H7 (cell line): ENCODE results near the gene AOAH. TPM values are rescaled to one million over a fixed set of nuclear protein-coding genes. Genes with fewer than 3 reads are reported as not detected.

Experiments
- DNase-seq: peaks from one replicate; pipeline ENCODE4 v3.0.0; 2012
- H3K27me3 ChIP-seq: 2 replicates; pipeline ENCODE4 v1.6.0; 2011; ENCODE audit warnings: mild to moderate bottlenecking, low read length; ENCODE audit not compliant: control insufficient read depth, insufficient read depth
- H3K36me3 ChIP-seq: replicated peaks from 2 replicates; pipeline ENCODE4 v1.5.1; 2011; ENCODE audit warnings: low read length; ENCODE audit not compliant: control insufficient read depth, insufficient read depth
- H3K4me3 ChIP-seq: 2 replicates; pipeline ENCODE4 v1.5.1; 2011; ENCODE audit warnings: low read depth, mild to moderate bottlenecking, control low read depth, low read length, moderate library complexity; ENCODE audit not compliant: insufficient read depth
- total RNA-seq: library from RNA; depleted of rRNA; stranded (reverse); fragments of >200 nt; shearing (Covaris generic); gene quantifications from 2 replicates; pipeline ENCODE4 v1.2.3, GENCODE V29; 2014

AOAH gene
- total RNA-seq, 1 experiment from 2014 or later, result 0.21 TPM

- no peak for DNase-seq
- no peak overlapping the region for H3K4me3 ChIP-seq
- no peaks in the 10 kb centered on the region for H3K36me3 ChIP-seq
- H3K27me3 ChIP-seq, result no peaks in the 10 kb centered on the region
Measured at GRCh38 chr7:36589391-36589790, 134.9 kb downstream of the AOAH start.

DNA sequence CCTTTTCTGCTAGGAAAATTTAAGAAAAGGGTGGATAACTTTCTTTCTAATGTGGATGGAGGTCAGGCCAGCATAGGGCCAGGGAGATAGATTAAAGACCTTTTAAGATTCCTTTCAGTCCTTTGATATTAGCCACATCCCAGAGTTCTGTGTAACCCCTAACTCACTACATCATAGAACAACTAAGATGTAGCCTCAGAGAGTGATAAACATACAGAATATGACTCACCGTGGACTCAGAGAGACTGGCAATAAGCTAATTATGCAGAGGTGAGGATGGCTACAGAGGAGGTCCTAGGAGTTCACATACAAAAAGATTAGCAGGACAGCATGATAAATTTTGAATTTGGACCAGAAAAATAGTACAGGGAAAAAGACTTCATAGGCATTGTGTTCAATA lies 141.0 kb downstream of the AOAH start:
- Histone ChIP-seq H3K4me3 (no peak overlapping the region), H3K36me3 (no peaks in the 10 kb centered on the region), H3K27me3 (no peaks in the 10 kb centered on the region)
- DNase-seq, result no peak

GRCh38 chr7:36575832-36576231 lies 148.5 kb downstream of the AOAH start:
- no peaks in the 10 kb centered on the region for H3K36me3 ChIP-seq
- DNase-seq, result no peak
- H3K4me3 ChIP-seq, result no peak overlapping the region
- H3K27me3 ChIP-seq, result no peaks in the 10 kb centered on the region

DNA sequence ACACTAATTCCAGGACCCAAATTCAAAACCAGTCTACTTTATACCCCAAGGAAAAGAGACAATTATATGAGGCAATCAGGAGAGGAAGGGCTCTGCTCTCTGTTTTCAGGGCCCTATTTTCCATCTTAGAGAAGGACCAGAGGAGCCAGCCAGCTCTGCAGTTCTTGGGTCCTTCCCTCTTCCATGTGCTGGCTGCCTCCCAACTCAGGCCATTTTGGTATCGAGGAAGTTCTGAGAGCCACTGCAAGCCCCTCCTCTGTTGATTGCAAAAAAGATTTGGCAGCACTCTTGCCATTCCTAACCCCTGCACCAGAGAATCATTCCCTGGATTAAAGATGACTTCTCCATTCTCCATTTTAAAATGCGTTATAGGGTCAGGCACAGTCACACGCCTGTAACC lies 151.2 kb downstream of the AOAH start:
- Histone ChIP-seq H3K27me3 (no peaks in the 10 kb centered on the region), H3K36me3 (no peaks in the 10 kb centered on the region), H3K4me3 (no peak overlapping the region)
- DNase-seq, result no peak

DNA sequence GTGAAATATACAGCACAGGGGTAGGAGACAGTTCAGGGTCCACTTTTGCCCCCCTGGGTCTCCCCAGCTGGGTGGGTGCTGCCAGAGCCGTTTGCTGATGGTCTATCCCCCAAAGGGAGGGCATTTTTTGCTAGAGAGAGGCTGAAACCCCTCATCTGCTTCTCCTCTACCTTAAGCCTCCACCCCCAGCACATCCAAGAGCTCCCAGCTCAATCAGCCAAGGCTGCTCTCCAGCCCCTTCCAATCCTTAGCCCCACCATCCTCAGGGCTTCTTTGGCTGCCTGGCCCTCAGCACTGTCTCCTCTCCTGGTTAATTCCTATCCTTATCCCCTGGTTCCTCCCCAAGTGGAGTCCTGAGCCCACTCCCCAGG lies 153.1 kb downstream of the AOAH start:
- Histone ChIP-seq H3K4me3 (no peak overlapping the region), H3K27me3 (no peaks in the 10 kb centered on the region), H3K36me3 (no peaks in the 10 kb centered on the region)
- DNase-seq, result no peak

DNA sequence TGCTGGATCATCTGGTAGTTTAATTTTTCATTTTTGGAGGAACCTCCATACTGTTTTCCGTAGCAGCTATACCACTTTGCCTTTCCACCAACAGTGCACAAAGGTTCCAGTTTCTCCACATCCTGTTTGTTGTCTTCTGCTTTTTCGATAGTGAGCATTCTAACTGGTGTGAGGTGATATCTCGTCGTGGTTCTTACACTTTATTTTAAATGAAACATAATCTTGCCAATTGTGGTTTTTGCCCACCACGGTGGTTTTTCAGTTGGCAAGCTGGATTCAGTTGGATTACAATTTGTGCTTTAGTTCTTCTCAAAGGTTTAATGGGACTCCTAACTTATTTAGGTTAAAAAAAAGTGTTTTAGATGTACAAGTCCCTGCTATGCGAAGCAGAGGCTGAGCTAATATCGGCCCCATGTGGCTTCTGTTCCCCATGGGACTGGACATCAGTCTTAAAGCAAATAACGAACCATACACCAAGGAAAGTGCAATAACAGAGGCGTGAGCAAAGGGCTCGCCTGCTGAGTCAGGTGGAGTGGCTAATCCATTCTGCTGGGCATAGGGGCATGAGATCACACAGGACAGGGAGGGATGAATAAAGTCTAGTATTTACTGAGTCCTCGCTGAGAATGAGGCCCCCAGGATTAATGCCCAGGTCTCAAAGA lies 153.6 kb downstream of the AOAH start:
- H3K4me3 ChIP-seq, result no peak overlapping the region
- DNase-seq, result no peak
- H3K36me3 ChIP-seq, result no peaks in the 10 kb centered on the region
- no peaks in the 10 kb centered on the region for H3K27me3 ChIP-seq

GRCh38 chr7:36568452-36568849 lies 155.8 kb downstream of the AOAH start:
- Histone ChIP-seq H3K36me3 (no peaks in the 10 kb centered on the region), H3K4me3 (no peak overlapping the region), H3K27me3 (no peaks in the 10 kb centered on the region)
- DNase-seq, result no peak

- Histone ChIP-seq H3K36me3 (no peaks in the 10 kb centered on the region), H3K27me3 (no peaks in the 10 kb centered on the region), H3K4me3 (no peak overlapping the region)
- no peak for DNase-seq
Measured at GRCh38 chr7:36567699-36568451, 156.4 kb downstream of the AOAH start.

DNA sequence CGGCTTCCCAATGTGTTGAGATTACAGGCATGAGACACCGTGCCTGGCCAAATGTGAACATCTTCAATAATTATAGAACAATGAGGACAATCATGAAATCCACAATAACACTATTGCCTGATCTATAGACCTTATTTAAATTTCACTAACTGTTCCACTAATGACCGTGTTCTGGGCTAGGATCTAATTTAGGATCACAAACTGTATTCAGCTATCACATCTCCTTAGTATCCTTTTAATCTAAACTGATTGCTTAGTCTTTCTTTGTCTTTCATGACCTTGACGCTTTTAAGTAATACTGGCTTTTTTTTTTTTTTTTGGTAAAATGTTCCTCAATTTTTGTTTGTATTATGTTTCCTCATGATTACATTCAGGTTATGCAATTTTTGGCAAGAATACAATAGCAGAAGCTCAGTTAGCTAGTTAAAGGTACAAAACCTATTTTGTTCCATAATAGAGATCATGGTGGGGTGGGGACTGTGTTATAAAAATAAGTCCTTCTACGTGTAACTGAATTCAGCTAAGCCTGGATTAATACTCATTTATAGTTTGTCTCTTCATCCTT lies 158.4 kb downstream of the AOAH start:
- no peaks in the 10 kb centered on the region for H3K36me3 ChIP-seq
- no peaks in the 10 kb centered on the region for H3K27me3 ChIP-seq
- no peak for DNase-seq
- H3K4me3 ChIP-seq, result no peak overlapping the region

GRCh38 chr7:36564489-36564888 lies 159.8 kb downstream of the AOAH start:
- Histone ChIP-seq H3K27me3 (no peaks in the 10 kb centered on the region), H3K36me3 (no peaks in the 10 kb centered on the region)
- no peak for DNase-seq

DNA sequence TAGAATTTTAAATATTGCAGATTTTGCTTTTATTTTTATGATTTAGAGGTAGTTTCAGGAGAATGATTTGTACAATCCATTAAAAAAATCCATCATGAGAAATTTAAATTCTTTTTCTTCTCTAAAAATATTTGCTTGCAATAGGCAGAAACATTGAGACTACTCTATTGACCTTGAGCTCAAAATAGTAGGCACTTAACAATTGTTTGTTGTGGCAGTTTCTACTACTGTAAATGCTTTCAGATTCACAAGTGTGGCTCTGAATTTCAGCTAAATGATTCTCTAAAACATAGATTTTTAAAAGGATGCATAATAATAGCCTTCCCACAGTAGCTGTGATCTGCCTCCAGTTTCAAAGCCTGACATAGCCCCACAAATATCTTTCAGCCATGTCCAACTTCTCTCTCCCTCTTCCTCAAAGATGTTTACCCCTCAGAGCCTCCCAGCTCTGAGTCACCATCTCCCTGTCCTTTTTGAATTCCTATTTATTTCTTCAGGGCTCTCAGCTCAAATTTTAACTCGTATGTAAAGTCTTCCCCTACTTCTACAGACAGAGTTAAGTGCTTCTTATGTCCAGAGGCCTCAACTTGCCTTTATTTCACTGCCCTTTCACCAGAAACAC lies 160.5 kb downstream of the AOAH start:
- DNase-seq, result no peak
- H3K4me3 ChIP-seq, result no peak overlapping the region
- H3K27me3 ChIP-seq, result no peaks in the 10 kb centered on the region
- no peaks in the 10 kb centered on the region for H3K36me3 ChIP-seq

More at GRCh38 chr7:36564489-36564888, 159.8 kb downstream of the AOAH start:
- no peak overlapping the region for H3K4me3 ChIP-seq

DNA sequence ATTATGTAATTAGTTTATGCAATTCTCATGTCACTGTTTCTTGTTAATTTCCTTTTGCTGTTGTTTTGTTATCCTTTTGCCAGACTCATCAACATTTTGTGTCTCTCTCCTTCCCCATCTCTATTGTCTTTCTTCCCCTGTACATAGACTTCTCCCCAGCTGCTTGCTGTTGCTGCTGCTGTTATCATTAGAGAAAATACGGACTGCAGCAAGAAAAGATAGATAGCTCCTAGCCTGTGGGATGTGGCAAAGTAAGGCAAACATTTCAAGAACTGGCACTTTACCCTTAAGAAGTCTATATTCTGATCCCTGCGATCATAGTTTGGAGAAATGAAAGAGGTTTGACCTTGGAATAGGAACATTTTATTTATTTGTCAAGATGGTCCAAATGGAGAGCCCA lies 162.2 kb downstream of the AOAH start:
- no peaks in the 10 kb centered on the region for H3K27me3 ChIP-seq
- no peak overlapping the region for H3K4me3 ChIP-seq
- DNase-seq, result no peak
- H3K36me3 ChIP-seq, result no peaks in the 10 kb centered on the region

DNA sequence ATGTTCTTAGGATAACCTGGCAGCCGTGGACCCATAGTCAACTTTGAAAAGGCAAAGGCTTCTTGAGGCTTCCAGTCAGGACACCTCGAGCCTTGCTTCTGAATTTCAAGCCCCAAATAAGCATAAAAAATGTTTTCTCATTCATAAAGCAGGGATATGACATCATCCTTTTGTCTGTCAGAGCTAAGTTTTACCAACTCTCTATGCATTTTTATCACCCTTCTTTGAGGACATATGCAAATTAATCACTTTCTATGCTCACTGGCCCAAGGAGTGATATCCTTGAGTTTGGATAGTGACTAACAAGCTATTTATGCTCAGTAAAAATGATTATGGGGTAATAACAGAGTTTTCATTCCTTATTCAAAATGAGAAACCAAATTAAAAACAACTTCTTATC lies 175.3 kb downstream of the AOAH start:
- DNase-seq, result no peak

GRCh38 chr7:36547416-36547815 lies 176.9 kb downstream of the AOAH start:
- Histone ChIP-seq H3K36me3 (no peaks in the 10 kb centered on the region), H3K27me3 (no peaks in the 10 kb centered on the region), H3K4me3 (no peak overlapping the region)
- DNase-seq, result no peak

More for the DNA sequence above, 175.3 kb downstream of the AOAH start:
- no peaks in the 10 kb centered on the region for H3K36me3 ChIP-seq
- H3K4me3 ChIP-seq, result no peak overlapping the region
- H3K27me3 ChIP-seq, result no peaks in the 10 kb centered on the region

- Histone ChIP-seq H3K36me3 (no peaks in the 10 kb centered on the region), H3K4me3 (no peak overlapping the region), H3K27me3 (no peaks in the 10 kb centered on the region)
- DNase-seq, result no peak
Measured at GRCh38 chr7:36546331-36546730, 178.0 kb downstream of the AOAH start.
